ENCODE measurements around the gene PICK1. TPM values are rescaled to one million over a fixed set of nuclear protein-coding genes. Genes with fewer than 3 reads are reported as not detected.

PICK1 gene
- total and polyA plus RNA-seq, 10 of the 15 experiments (the other 5 are each of a cell fraction or from before 2014, with no cell fraction given): 0.07 to 19.2 (median 10.9) TPM

GRCh38 chr22:38111925-38112355 is 54.7 kb downstream of the PICK1 start:
- no peak overlapping the region for H3K4me2 ChIP-seq (ENCODE audit: control insufficient read depth, insufficient read depth)
- SMC1A ChIA-PET (ENCODE audit: uncharacterized antibody, unreplicated experiment): no interaction called here
- no peak for FAIRE-seq
- in situ Hi-C loops (cut with MboI) (no loop called here), intact Hi-C loops (cut with micrococcal nuclease; ENCODE audit: unreplicated experiment) (loop anchor here (10.0 kb wide), 2 partner anchors 103 to 243 kb away; no protein-coding TSS in a partner anchor)
- WGBS (ENCODE audit: insufficient coverage, insufficient replicate concordance, low lambda C conversion rate, missing lambda C conversion rate): 69% methylated on average over 11 of the region's 11 CpGs
- H3K4me1 ChIP-seq (ENCODE audit: control insufficient read depth, insufficient read depth, low read length): no peaks in the 10 kb centered on the region
- H3K9me3 ChIP-seq (replicated peaks; ENCODE audit: control insufficient read depth, insufficient read depth, low read length): no peaks in the 10 kb centered on the region
- H3K79me2 ChIP-seq (ENCODE audit: control insufficient read depth, insufficient read depth, low read length): no peaks in the 10 kb centered on the region
- DNase-seq (ENCODE audit: low read depth, low spot score): no peak
- TF ChIP-seq HCFC1 (IDR thresholded peaks at IDR 0.05; ENCODE audit: low read length) (no peak), GABPA (IDR thresholded peaks at IDR 0.05; ENCODE audit: low read depth) (no peak), MYB (IDR thresholded peaks at IDR 0.05; ENCODE audit: borderline replicate concordance, low read depth, low read length) (no peak), ZBTB33 (IDR thresholded peaks at IDR 0.05) (no peak)
- RAD21 ChIA-PET (ENCODE audit: unreplicated experiment): interaction anchor here (1.3 kb wide), 1 partner anchor 60 kb away, joined by 3 read pairs; no protein-coding TSS in a partner anchor
- POLR2A ChIA-PET: no interaction called here
- H2AFZ ChIP-seq (ENCODE audit: control insufficient read depth, low read depth, low read length): no peak overlapping the region
- no peaks in the 10 kb centered on the region; a peak in 1 of 4 replicates for H3K36me3 ChIP-seq (ENCODE audit: control insufficient read depth in 2 of 2, insufficient read depth in 2 of 2, low read length in 1 of 2)
- H4K20me1 ChIP-seq (ENCODE audit: control insufficient read depth, insufficient read depth): no peaks in the 10 kb centered on the region
- H3K27ac ChIP-seq (ENCODE audit: control insufficient read depth, insufficient read depth): no peak overlapping the region
- no peak overlapping the region for H3K4me3 ChIP-seq
- BruUV-seq (replicated peaks): no TSS peak
- no peak for ATAC-seq
- H3K9ac ChIP-seq (ENCODE audit: control insufficient read depth, insufficient read depth, low read length): no peak overlapping the region
- CTCF ChIA-PET: interaction anchor here (1.0 to 3.1 kb wide), 3 partner anchors 60 to 459 kb away, joined by 3 to 10 read pairs (median 4); no protein-coding TSS in a partner anchor
- H3K27me3 ChIP-seq (replicated peaks in 1 of 2; ENCODE audit: control insufficient read depth in 2 of 2, insufficient read depth in 2 of 2, low read length in 1 of 2): no peaks in the 10 kb centered on the region

- Histone ChIP-seq H3K4me2 (ENCODE audit: control insufficient read depth, insufficient read depth) (no peak overlapping the region), H3K9ac (ENCODE audit: control insufficient read depth, insufficient read depth, low read length) (no peak overlapping the region), H3K9me3 (replicated peaks; ENCODE audit: control insufficient read depth, insufficient read depth, low read length) (no peaks in the 10 kb centered on the region), H3K27me3 (replicated peaks in 1 of 2; ENCODE audit: control insufficient read depth in 2 of 2, insufficient read depth in 2 of 2, low read length in 1 of 2) (no peaks in the 10 kb centered on the region), H3K4me3 (no peak overlapping the region), H3K4me1 (ENCODE audit: control insufficient read depth, insufficient read depth, low read length) (no peaks in the 10 kb centered on the region), H3K27ac (ENCODE audit: control insufficient read depth, insufficient read depth) (no peak overlapping the region), H3K79me2 (ENCODE audit: control insufficient read depth, insufficient read depth, low read length) (no peaks in the 10 kb centered on the region), H2AFZ (ENCODE audit: control insufficient read depth, low read depth, low read length) (no peak overlapping the region), H4K20me1 (ENCODE audit: control insufficient read depth, insufficient read depth) (no peaks in the 10 kb centered on the region), H3K36me3 (ENCODE audit: control insufficient read depth in 2 of 2, insufficient read depth in 2 of 2, low read length in 1 of 2) (no peaks in the 10 kb centered on the region; a peak in 1 of 4 replicates)
- RAD21 ChIA-PET (ENCODE audit: unreplicated experiment): interaction anchor here (0.8 kb wide), 1 partner anchor 59 kb away, joined by 3 read pairs; no protein-coding TSS in a partner anchor
- CTCF ChIA-PET: interaction anchor here (0.6 to 1.6 kb wide), 6 partner anchors 11 to 522 kb away, joined by 3 to 4 read pairs (median 3); no protein-coding TSS in a partner anchor
- SMC1A ChIA-PET (ENCODE audit: uncharacterized antibody, unreplicated experiment): interaction anchor here (0.5 kb wide), 1 partner anchor 69 kb away, joined by 3 read pairs; the partner anchor contains the start of gene PLA2G6
- BruUV-seq (replicated peaks): no TSS peak
- POLR2A ChIA-PET: no interaction called here
- ATAC-seq: no peak
- no peak for TF ChIP-seq NFYA (IDR thresholded peaks at IDR 0.05; ENCODE audit: borderline replicate concordance, low read depth, low read length)
- TF ChIP-seq YBX1 (IDR thresholded peaks at IDR 0.05): no peak
- no peak for FAIRE-seq
- intact Hi-C loops (cut with micrococcal nuclease; ENCODE audit: unreplicated experiment): loop anchor here (10.0 kb wide), 2 partner anchors 102 to 242 kb away; no protein-coding TSS in a partner anchor
- WGBS (ENCODE audit: insufficient coverage, insufficient replicate concordance, low lambda C conversion rate, missing lambda C conversion rate): 84% methylated on average over 22 of the region's 22 CpGs
- in situ Hi-C loops (cut with MboI): no loop called here
- DNase-seq (ENCODE audit: low read depth, low spot score): no peak
These were observed 55.2 kb downstream of the PICK1 start for GRCh38 chr22:38112381-38112780.
